ENCODE measurements around the gene ATP6AP2.

The ATP6AP2 gene

GRCh38 chrX:40538406-40538805 is 42.4 kb upstream of the ATP6AP2 start:
- no peak overlapping the region for H3K4me3 ChIP-seq (ENCODE audit: low read length)
- H3K27me3 ChIP-seq (replicated peaks; ENCODE audit: insufficient read depth, low read length), result no peaks in the 10 kb centered on the region
- H3K4me2 ChIP-seq (ENCODE audit: low read depth, low read length), result no peak overlapping the region
- H3K79me2 ChIP-seq (ENCODE audit: low read length), result no peaks in the 10 kb centered on the region
- H3K9me2 ChIP-seq (replicated peaks; ENCODE audit: insufficient read depth, low read length), result no peaks in the 10 kb centered on the region
- no peak overlapping the region for H3K9ac ChIP-seq (ENCODE audit: low read length)
- no peaks in the 10 kb centered on the region for H3K36me3 ChIP-seq (replicated peaks; ENCODE audit: insufficient read depth, low read length)
- H2AFZ ChIP-seq (ENCODE audit: low read length), result no peak overlapping the region
- no peaks in the 10 kb centered on the region for H3F3A ChIP-seq (ENCODE audit: insufficient read depth, low read length)
- TF ChIP-seq CTCF (IDR thresholded peaks at IDR 0.05; ENCODE audit: low read length) (no peak), EZH2 (optimal IDR thresholded peaks at IDR 0.05; ENCODE audit: low read depth, low read length) (no peak), EZH2phosphoT487 (IDR thresholded peaks at IDR 0.05; ENCODE audit: low read length) (no peak)
- H4K20me1 ChIP-seq (ENCODE audit: insufficient read depth, low read length), result no peaks in the 10 kb centered on the region
- H3K4me1 ChIP-seq (ENCODE audit: low read length), result peaks cover 7% of the 10 kb centered on the region
- no peak for DNase-seq
- no peak overlapping the region for H3K27ac ChIP-seq (ENCODE audit: low read length)
- no peaks in the 10 kb centered on the region for H3K9me3 ChIP-seq (replicated peaks; ENCODE audit: insufficient read depth, low read length)

DNA sequence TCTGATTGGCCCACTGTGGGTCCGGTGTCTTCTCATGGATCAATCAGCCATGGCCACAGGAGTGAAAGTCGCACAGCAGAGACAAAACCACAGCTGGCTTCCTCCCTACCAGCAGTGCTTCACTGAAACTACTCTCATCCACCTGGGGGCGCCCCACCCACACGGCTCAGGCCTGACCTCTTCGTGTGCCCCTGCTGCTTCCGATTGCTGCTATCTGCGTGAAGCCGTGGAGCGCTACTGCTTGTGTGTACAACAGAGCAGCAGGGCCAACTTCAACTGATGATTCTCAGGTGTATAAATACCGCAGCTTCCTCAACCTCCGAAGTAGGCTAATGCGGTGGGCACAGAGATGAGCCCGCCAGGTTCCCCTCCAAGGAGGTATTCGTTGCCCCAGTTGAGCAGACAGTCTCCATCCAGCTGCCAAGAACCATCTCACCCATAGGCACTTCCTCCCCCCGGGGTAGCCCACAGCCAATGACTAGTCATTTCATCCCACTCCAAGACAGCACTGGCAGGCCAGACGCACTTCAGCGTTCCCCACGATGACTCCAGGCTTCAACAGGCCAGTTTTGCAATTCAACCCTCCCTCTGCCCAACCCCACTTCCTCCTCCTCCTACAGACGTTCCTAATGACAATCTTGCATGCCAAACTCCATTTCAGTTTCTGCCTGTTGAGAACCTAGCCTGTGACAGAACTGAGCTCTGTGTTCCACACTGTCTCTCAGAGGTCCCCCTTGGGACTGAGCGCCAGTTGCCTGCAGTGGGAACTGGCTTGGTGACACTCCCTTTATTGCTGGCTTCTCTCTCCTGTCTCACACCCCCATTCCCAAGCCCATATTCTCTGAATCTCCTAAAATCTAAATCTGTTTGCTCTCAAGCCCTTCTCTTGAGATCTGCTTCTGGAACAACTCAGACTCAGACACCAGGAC is 41.3 kb upstream of the ATP6AP2 start:
- no peak overlapping the region for H3K4me3 ChIP-seq (ENCODE audit: low read length)
- no peak overlapping the region for H3K4me2 ChIP-seq (ENCODE audit: low read depth, low read length)
- no peaks in the 10 kb centered on the region for H3K79me2 ChIP-seq (ENCODE audit: low read length)
- H4K20me1 ChIP-seq (ENCODE audit: insufficient read depth, low read length), result no peaks in the 10 kb centered on the region
- H3K9me2 ChIP-seq (replicated peaks; ENCODE audit: insufficient read depth, low read length), result no peaks in the 10 kb centered on the region
- H3K27ac ChIP-seq (ENCODE audit: low read length), result no peak overlapping the region
- DNase-seq, result peak; percentile 58
- peaks cover 7% of the 10 kb centered on the region for H3K4me1 ChIP-seq (ENCODE audit: low read length)
- no peaks in the 10 kb centered on the region for H3K9me3 ChIP-seq (replicated peaks; ENCODE audit: insufficient read depth, low read length)
- H2AFZ ChIP-seq (ENCODE audit: low read length), result no peak overlapping the region
- H3K36me3 ChIP-seq (replicated peaks; ENCODE audit: insufficient read depth, low read length), result no peaks in the 10 kb centered on the region
- H3K27me3 ChIP-seq (replicated peaks; ENCODE audit: insufficient read depth, low read length), result no peaks in the 10 kb centered on the region
- H3K9ac ChIP-seq (ENCODE audit: low read length), result no peak overlapping the region
- H3F3A ChIP-seq (ENCODE audit: insufficient read depth, low read length), result no peaks in the 10 kb centered on the region
- TF ChIP-seq EZH2 (optimal IDR thresholded peaks at IDR 0.05; ENCODE audit: low read depth, low read length) (no peak), CTCF (IDR thresholded peaks at IDR 0.05; ENCODE audit: low read length) (peak; percentile 50)

DNA sequence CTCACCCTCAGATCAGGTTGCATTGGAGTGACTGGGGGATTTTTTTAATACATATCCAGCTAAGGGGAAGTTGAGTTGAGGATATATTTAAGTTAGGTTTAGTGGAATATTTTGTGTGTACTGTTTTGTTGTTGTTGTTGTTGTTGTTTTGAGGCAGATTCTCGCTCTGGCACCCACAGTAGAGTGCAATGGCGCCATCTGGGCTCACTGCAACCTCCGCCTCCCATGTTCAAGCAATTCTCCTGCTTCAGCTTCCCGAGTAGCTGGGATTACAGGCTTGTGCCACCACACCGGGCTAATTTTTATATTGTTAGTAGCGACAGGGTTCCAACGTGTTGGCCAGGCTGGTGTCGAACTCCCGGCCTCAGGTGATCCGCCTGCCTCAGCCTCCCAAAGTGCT is 38.6 kb upstream of the ATP6AP2 start:
- no peak overlapping the region for H3K4me3 ChIP-seq (ENCODE audit: low read length)
- H3F3A ChIP-seq (ENCODE audit: insufficient read depth, low read length), result no peaks in the 10 kb centered on the region
- no peaks in the 10 kb centered on the region for H3K36me3 ChIP-seq (replicated peaks; ENCODE audit: insufficient read depth, low read length)
- no peak overlapping the region for H3K27ac ChIP-seq (ENCODE audit: low read length)
- H3K9ac ChIP-seq (ENCODE audit: low read length), result no peak overlapping the region
- H4K20me1 ChIP-seq (ENCODE audit: insufficient read depth, low read length), result no peaks in the 10 kb centered on the region
- H3K9me2 ChIP-seq (replicated peaks; ENCODE audit: insufficient read depth, low read length), result no peaks in the 10 kb centered on the region
- H3K79me2 ChIP-seq (ENCODE audit: low read length), result no peaks in the 10 kb centered on the region
- TF ChIP-seq CTCF (IDR thresholded peaks at IDR 0.05; ENCODE audit: low read length), result no peak
- TF ChIP-seq EZH2phosphoT487 (IDR thresholded peaks at IDR 0.05; ENCODE audit: low read length), result no peak
- no peak for TF ChIP-seq EZH2 (optimal IDR thresholded peaks at IDR 0.05; ENCODE audit: low read depth, low read length)
- no peak for DNase-seq
- no peaks in the 10 kb centered on the region for H3K27me3 ChIP-seq (replicated peaks; ENCODE audit: insufficient read depth, low read length)
- H3K4me1 ChIP-seq (ENCODE audit: low read length), result no peaks in the 10 kb centered on the region
- no peak overlapping the region for H2AFZ ChIP-seq (ENCODE audit: low read length)
- no peak overlapping the region for H3K4me2 ChIP-seq (ENCODE audit: low read depth, low read length)
- H3K9me3 ChIP-seq (replicated peaks; ENCODE audit: insufficient read depth, low read length), result no peaks in the 10 kb centered on the region

Measured in MM.1S (cell line).